ENCODE measurements around the gene USP4.
A peak's percentile ranks its signal among the peaks of the same experiment; 100 is the strongest.
"Not testable (repeated sequence)": the region's sequence is repeated elsewhere in the genome, so short reads cannot be mapped to it uniquely, and the experiment has no call there.

Gene USP4

GRCh38 chr3:49349348-49350114 is 9.7 kb upstream of the USP4 start:
- no peak for TF ChIP-seq CTCF (IDR thresholded peaks at IDR 0.05; ENCODE audit: low read depth, low read length, missing control alignments)
- H3K4me3 ChIP-seq (ENCODE audit: low read depth, low read length), result no peak overlapping the region
- H3K36me3 ChIP-seq (replicated peaks), result no peaks in the 10 kb centered on the region
- in situ Hi-C loops (cut with HindIII; ENCODE audit: low pct_ligation_motif_present, low sequenced_read_pairs), result no loop called here
- no peak overlapping the region for H3K27ac ChIP-seq
- H3K27me3 ChIP-seq (replicated peaks), result no peaks in the 10 kb centered on the region
- DNase-seq, result no peak

- H3K36me3 ChIP-seq (replicated peaks); H3K27me3 ChIP-seq (replicated peaks); in situ Hi-C loops (cut with HindIII; ENCODE audit: low pct_ligation_motif_present, low sequenced_read_pairs); H3K4me3 ChIP-seq (ENCODE audit: low read depth, low read length); H3K27ac ChIP-seq; DNase-seq: not testable (repeated sequence)
Measured at GRCh38 chr3:49348361-49348760, 8.5 kb upstream of the USP4 start.

GRCh38 chr3:49346797-49347251 is 7.0 kb upstream of the USP4 start:
- peak; percentile 48 for DNase-seq
- no peak overlapping the region for H3K4me3 ChIP-seq (ENCODE audit: low read depth, low read length)
- in situ Hi-C loops (cut with HindIII; ENCODE audit: low pct_ligation_motif_present, low sequenced_read_pairs), result no loop called here
- no peaks in the 10 kb centered on the region for H3K36me3 ChIP-seq (replicated peaks)
- H3K27me3 ChIP-seq (replicated peaks), result no peaks in the 10 kb centered on the region
- no peak for TF ChIP-seq CTCF (IDR thresholded peaks at IDR 0.05; ENCODE audit: low read depth, low read length, missing control alignments)
- H3K27ac ChIP-seq, result peak overlapping the region; percentile 20

- Histone ChIP-seq H3K27ac (no peak overlapping the region), H3K4me3 (ENCODE audit: low read depth, low read length) (no peak overlapping the region), H3K36me3 (replicated peaks) (no peaks in the 10 kb centered on the region), H3K27me3 (replicated peaks) (no peaks in the 10 kb centered on the region)
- in situ Hi-C loops (cut with HindIII; ENCODE audit: low pct_ligation_motif_present, low sequenced_read_pairs), result no loop called here
- TF ChIP-seq CTCF (IDR thresholded peaks at IDR 0.05; ENCODE audit: low read depth, low read length, missing control alignments), result no peak
- DNase-seq, result no peak
Measured at GRCh38 chr3:49343163-49343562, 3.3 kb upstream of the USP4 start.

- Histone ChIP-seq H3K27me3 (replicated peaks) (no peaks in the 10 kb centered on the region), H3K27ac (no peak overlapping the region), H3K4me3 (ENCODE audit: low read depth, low read length) (no peak overlapping the region), H3K36me3 (replicated peaks) (no peaks in the 10 kb centered on the region)
- TF ChIP-seq CTCF (IDR thresholded peaks at IDR 0.05; ENCODE audit: low read depth, low read length, missing control alignments), result no peak
- no peak for DNase-seq
- in situ Hi-C loops (cut with HindIII; ENCODE audit: low pct_ligation_motif_present, low sequenced_read_pairs), result no loop called here
Measured at GRCh38 chr3:49341996-49342395, 2.1 kb upstream of the USP4 start.

GRCh38 chr3:49339581-49339940 is 292 bp downstream of the USP4 start:
- Histone ChIP-seq H3K27ac (peak overlapping the region; percentile 55), H3K4me3 (ENCODE audit: low read depth, low read length) (peak overlapping the region; percentile 81), H3K36me3 (replicated peaks) (peaks cover 9% of the 10 kb centered on the region), H3K27me3 (replicated peaks) (no peaks in the 10 kb centered on the region)
- in situ Hi-C loops (cut with HindIII; ENCODE audit: low pct_ligation_motif_present, low sequenced_read_pairs), result no loop called here
- DNase-seq, result no peak
- no peak for TF ChIP-seq CTCF (IDR thresholded peaks at IDR 0.05; ENCODE audit: low read depth, low read length, missing control alignments)

Data from brain microvascular endothelial cell (primary cell).